ENCODE data around the gene ADK.
"Not testable (repeated sequence)": the region's sequence is repeated elsewhere in the genome, so short reads cannot be mapped to it uniquely, and the experiment has no call there.

Gene ADK

GRCh38 chr10:74488907-74489306 is 337.9 kb downstream of the ADK start:
- TF ChIP-seq CTCF (IDR thresholded peaks at IDR 0.05; ENCODE audit: low read depth, low read length, missing control alignments) = no peak
- no peak overlapping the region for H3K4me3 ChIP-seq (ENCODE audit: low read depth, low read length)
- no peak for DNase-seq (ENCODE audit: low read depth)

DNA sequence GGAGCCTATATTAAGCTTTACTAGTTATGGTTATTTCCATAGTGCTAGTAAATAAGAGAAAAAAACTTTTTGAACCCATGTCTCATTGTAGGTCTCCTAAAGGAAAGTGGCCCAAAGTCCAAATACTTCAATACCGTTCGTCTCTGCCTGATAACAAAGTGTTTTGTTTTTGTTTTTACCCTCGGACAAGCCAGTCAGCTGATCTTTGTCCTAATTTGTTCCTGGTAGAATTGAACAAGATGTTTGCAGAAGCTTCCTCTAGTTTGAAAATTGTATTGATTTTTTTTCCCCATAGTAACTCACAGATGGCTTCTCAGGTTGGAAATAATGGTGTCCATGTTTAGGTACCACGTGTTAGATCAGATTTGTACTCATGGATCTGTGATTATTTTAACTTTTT is 339.5 kb downstream of the ADK start:
- TF ChIP-seq CTCF (IDR thresholded peaks at IDR 0.05; ENCODE audit: low read depth, low read length, missing control alignments) = no peak
- no peak overlapping the region for H3K4me3 ChIP-seq (ENCODE audit: low read depth, low read length)
- no peak for DNase-seq (ENCODE audit: low read depth)

DNA sequence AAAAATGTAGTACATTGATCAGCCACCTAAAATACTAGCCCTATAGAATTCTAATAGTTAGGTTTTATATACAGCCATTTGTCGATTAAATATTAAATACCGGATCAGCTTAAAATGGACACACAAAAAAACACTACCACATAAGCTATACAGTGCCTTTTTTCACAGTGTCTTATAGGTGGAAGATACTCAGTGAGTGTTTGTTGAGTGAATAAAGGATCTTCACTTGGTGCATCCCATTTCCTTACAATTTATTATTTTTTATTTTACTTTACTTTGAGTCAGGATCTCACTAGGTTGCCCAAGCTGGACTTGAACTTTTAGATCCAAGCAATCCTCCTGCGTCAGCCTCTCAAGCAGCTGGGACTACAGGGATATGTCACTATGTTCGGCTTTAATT is 340.0 kb downstream of the ADK start:
- TF ChIP-seq CTCF (IDR thresholded peaks at IDR 0.05; ENCODE audit: low read depth, low read length, missing control alignments) = no peak
- H3K4me3 ChIP-seq (ENCODE audit: low read depth, low read length) = no peak overlapping the region
- no peak for DNase-seq (ENCODE audit: low read depth)

DNA sequence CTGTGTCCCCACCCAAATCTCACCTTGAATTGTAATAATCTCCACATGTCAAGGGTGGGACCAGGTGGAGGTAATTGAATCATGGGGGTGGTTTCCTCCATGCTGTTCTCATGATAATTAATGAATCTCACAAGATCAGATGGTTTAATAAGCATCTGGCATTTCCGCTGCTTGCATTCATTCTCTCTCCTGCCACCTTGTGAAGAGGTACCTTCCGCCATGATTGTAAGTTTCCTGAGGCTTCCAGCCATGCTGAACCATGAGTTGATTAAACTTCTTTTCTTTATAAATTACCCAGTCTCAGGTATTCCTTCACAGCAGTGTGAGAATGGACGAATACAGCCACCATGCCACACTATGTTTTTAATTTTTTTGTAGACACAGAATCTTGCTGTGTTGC is 345.3 kb downstream of the ADK start:
- H3K4me3 ChIP-seq (ENCODE audit: low read depth, low read length); DNase-seq (ENCODE audit: low read depth): not testable (repeated sequence)

DNA sequence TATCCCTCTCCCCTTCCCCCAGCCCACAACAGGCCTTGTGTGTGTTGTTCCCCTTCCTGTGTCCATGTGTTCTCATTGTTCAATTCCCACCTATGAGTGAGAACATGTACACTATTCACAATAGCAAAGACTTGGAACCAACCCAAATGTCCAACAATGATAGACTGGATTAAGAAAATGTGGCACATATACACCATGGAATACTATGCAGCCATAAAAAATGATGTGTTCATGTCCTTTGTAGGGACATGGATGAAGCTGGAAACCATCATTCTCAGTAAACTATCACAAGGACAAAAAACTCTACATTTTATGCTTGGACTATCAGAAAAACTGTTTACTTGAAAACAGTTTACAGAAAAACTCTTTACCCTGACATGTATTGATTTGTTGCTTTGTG is 347.6 kb downstream of the ADK start:
- not testable (repeated sequence) for H3K4me3 ChIP-seq (ENCODE audit: low read depth, low read length)

GRCh38 chr10:74500026-74500704 is 349.1 kb downstream of the ADK start:
- no peak overlapping the region for H3K4me3 ChIP-seq (ENCODE audit: low read depth, low read length)
- no peak for TF ChIP-seq CTCF (IDR thresholded peaks at IDR 0.05; ENCODE audit: low read depth, low read length, missing control alignments)
- DNase-seq (ENCODE audit: low read depth) = no peak

More for the DNA sequence above, 347.6 kb downstream of the ADK start:
- DNase-seq (ENCODE audit: low read depth) = not testable (repeated sequence)

GRCh38 chr10:74500816-74501215 is 349.8 kb downstream of the ADK start:
- H3K4me3 ChIP-seq (ENCODE audit: low read depth, low read length) = no peak overlapping the region
- no peak for TF ChIP-seq CTCF (IDR thresholded peaks at IDR 0.05; ENCODE audit: low read depth, low read length, missing control alignments)
- no peak for DNase-seq (ENCODE audit: low read depth)

DNA sequence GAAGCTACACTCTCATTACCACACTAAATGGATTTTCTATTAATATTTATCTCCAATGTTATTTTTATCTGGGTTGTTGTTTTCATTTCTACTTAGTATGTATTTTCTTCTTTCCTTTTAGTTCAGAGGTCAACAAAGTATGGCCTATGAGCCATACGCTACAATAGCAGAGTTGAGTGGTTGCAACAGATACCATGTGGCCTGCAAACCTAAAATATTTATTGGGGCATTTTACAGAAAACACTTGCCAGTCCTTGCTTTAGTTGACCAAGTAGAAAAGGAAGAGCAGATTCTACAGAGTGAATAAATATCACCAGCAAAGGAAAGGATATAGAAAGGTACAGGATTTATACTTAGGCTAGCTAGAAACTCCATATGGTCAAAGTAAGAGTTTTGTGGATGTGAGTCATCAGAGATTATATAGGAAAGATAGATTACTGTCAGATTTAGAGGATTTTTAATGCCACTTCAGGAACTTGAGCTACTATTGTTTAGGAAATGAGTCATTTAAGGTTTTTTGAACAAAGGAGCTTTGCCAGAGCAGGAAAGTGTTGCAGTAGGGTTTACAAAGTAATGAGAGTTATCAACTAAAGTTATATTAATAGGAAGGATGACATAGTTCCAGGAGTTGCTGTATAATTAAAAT is 352.1 kb downstream of the ADK start:
- no peak for DNase-seq (ENCODE audit: low read depth)
- no peak overlapping the region for H3K4me3 ChIP-seq (ENCODE audit: low read depth, low read length)
- no peak for TF ChIP-seq CTCF (IDR thresholded peaks at IDR 0.05; ENCODE audit: low read depth, low read length, missing control alignments)

Measured in GM12864 (cell line).